C4-2B (cell line): ENCODE measurements around the gene VASN.
A peak's percentile ranks its signal among the peaks of the same experiment; 100 is the strongest.

Experiments used
- ZFX ChIP-seq: fragments of 450-650 bp; IDR thresholded peaks from 2 replicates; pipeline ENCODE4 v1.6.1; 2017
- TF ChIP-seq, protein P1 (sequence below): fragments of 450-650 bp; conservative IDR thresholded peaks from 2 replicates; pipeline ENCODE4 v1.5.1; 2017; ENCODE audit warnings: mild to moderate bottlenecking

DNA sequence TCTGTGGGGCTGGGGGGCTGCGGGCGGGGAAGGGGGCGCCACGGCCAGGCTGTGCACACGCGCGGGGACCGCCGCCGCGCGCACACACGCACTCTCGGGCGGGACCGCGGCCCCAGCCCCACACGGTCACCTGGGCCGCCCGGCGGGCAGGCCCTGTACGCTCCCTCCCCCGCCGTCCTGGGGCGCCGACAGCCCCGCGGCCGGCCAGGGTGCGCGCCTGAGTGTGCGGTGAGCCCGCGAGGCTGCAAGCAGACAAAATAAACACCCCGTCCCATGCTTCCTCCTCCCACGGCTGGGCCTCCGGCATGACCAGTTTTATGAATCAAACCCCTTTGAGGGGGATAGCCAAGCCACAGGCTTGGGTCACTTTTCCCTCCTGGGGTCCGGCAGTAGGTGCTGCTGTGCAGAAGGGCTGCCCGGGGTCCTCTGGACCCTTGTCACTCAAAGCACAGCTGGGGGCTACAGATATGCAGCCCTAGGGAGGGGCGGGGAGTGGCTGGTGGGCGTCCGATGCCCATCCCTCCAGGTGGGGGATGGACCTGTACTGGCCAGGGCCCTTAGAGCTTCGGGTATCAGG is 441 bp downstream of the VASN start:
- TF ChIP-seq, protein P1, sequence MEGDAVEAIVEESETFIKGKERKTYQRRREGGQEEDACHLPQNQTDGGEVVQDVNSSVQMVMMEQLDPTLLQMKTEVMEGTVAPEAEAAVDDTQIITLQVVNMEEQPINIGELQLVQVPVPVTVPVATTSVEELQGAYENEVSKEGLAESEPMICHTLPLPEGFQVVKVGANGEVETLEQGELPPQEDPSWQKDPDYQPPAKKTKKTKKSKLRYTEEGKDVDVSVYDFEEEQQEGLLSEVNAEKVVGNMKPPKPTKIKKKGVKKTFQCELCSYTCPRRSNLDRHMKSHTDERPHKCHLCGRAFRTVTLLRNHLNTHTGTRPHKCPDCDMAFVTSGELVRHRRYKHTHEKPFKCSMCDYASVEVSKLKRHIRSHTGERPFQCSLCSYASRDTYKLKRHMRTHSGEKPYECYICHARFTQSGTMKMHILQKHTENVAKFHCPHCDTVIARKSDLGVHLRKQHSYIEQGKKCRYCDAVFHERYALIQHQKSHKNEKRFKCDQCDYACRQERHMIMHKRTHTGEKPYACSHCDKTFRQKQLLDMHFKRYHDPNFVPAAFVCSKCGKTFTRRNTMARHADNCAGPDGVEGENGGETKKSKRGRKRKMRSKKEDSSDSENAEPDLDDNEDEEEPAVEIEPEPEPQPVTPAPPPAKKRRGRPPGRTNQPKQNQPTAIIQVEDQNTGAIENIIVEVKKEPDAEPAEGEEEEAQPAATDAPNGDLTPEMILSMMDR: no peak
- peak; percentile 46; the same call in 1 of the 2 replicates for TF ChIP-seq ZFX
